GM21447 (cell line): Measurements from ENCODE around the gene PTPRN2.

Source experiments
- ATAC-seq: cut with Tn5 transposase; IDR thresholded peaks from one replicate; pipeline ENCODE4 v1.9.1; 2021; ENCODE audit not compliant: unreplicated experiment

Gene PTPRN2

DNA sequence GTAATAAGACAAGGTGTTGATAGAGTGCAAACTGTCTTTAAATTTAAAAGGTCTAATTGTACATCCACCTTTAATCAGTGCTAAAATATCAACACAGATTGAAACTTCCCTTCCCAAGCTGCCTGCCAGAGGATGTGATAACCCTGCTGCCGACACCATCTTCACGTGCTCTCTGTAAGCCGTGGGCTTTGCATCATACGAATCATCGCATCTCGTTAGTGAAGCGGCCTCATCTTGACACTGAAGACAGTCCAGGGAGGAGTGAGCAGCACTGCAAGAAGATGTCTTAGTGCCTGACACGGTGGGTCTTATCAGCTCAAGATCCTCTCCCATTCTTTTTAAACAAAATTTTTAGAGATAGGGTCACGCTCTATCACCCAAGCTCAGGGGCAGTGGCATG, 518.8 kb downstream of the PTPRN2 start:
- ATAC-seq: no peak

GRCh38 chr7:158067931-158068482, 519.6 kb downstream of the PTPRN2 start:
- ATAC-seq: no peak

- ATAC-seq: no peak
Measured at GRCh38 chr7:158067219-158067930, 520.2 kb downstream of the PTPRN2 start.

- ATAC-seq: no peak
Measured at GRCh38 chr7:158066085-158066484, 521.5 kb downstream of the PTPRN2 start.

DNA sequence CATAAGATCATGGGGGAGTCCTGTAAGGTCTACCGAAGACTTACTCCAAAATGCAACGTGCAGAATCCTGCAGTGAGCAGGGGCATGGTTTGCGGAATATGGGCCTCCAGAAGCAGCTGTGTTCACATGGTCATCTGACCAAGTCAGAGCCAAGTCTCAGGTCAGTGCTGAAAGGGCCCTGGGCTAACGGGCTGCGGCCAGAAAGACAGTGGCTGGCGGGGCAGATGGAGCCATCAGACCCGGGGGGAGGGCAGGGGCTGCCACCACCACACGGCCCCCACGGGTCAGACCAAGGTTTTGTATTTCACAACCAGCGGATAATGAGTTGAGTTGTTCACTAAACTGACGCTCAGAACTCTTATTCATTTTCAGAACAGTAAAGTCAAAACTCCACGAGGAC, 522.3 kb downstream of the PTPRN2 start:
- no peak for ATAC-seq

GRCh38 chr7:158064631-158065030, 523.0 kb downstream of the PTPRN2 start:
- ATAC-seq: no peak

DNA sequence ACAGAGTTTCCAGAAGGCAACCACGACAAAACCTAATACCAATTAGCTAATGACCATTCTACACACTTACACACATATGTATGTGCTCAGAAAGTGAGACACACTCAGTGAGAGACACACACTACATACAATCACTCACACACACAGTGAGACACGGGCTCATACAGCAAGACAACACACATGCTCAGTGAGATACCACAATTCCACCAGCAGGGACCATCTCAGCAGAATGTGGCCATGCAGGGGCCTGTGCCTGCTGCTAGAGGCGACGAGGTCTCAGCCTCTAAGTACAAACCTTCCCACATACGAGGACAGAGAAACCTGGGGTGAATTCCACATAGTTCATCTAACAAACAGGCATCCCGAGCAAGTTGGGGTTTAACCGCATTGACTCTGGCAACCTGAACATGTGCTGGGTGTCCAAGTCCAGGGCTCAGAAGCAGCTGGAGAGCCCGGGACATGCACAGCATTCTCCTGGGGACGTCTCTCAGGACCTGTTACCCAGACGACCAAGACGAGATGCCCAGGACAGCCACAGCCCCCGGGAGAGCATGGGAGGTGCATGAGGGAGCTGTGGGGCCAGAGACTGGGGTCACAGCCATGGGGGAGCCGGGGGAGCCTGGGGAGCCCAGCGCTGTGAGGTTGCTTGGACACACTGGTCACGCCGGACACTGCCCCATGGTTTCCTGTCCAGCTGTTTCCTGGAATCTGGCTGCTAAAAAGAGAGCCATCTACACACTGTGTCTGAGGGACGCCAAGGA, 523.6 kb downstream of the PTPRN2 start:
- no peak for ATAC-seq

DNA sequence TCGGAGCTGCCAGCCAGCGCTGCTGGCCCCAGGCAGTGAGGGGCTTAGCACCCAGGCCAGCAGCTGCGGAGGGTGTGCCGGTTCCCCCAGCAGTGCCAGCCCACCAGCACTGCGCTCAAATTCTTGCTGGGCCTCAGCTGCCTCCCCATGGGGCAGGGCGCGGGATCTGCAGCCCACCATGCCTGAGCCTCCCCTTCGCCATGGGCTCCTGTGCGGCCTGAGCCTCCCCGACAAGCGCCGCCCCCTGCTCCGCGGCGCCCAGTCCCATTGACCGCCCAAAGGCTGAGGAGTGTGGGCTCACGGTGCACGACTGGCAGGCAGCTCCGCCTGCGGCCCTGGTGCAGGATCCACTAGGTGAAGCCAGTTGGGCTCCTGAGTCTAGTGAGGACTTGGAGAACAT, 525.0 kb downstream of the PTPRN2 start:
- no peak for ATAC-seq

DNA sequence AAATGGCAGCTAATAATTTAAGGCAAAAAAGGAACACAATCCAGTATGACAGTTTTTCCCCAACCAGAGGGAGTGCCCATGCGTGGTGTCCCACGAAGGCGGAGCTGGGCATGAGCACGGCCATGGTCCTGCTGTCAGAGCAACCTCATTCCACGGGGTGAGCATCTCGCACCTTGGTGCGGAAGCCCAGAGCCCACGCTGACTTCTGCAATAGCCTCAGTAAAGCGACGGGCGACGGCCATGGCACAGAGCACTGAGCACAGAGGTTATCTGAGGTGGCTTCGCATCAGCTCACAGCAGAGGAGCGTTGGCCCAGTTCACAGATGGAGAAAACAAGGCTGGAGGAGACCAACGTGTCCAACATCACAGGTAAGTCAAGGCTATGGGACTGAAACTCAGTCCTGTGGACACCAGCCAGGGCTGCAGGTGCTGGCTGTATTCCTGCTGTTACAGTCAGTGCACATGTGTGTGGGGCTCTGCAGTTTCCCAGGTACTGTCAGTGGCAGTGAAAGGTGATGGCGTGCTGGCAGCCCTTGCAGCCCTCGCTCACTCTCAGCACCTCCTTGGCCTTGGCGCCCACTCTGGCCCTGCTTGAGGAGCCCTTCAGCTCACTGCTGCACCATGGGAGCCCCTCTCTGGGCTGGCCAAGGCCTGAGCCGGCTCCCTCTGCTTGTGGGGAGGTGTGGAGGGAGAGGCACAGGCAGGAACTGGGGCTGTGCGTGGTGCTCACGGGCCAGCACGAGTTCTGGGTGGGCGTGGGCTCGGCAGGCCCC, 525.6 kb downstream of the PTPRN2 start:
- ATAC-seq: no peak

GRCh38 chr7:158061026-158061630, 526.5 kb downstream of the PTPRN2 start:
- ATAC-seq: no peak

DNA sequence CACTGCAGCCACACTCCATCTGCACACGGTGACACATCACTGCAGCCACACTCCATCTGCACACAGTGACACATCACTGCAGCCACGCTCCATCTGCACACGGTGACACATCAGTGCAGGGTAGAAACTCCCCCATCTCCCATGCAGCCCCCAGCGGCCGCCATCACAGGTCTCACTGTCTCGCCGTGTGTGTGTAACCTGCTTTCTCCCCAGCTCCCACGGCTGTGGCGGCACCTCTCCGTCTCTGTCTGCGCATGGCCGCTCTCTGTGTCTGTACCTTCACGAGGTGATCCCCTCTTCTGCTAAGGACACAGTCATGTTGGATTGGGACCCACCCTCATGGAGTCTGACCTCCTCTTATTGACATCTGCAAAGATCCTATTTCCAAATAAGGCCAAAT, 527.4 kb downstream of the PTPRN2 start:
- no peak for ATAC-seq

DNA sequence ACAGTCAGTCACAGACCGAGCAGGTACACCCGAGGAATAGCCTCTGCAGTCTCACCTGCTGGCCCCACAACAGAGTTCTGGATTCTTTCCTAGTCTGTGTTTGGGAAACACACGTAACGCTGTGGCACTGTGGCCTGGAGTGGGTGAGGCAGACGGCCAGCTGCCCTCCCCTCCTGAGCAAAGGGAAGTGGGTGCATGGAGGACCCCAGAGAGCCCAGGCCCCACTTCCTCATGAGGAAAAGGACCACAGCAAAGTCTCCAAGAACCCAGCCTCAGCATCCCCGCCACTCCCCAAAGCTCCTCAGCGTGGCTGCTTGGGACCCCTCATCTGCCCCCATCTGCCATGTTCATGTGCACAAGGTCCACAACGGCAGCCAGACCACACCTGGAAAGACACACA, 530.2 kb downstream of the PTPRN2 start:
- ATAC-seq: no peak

DNA sequence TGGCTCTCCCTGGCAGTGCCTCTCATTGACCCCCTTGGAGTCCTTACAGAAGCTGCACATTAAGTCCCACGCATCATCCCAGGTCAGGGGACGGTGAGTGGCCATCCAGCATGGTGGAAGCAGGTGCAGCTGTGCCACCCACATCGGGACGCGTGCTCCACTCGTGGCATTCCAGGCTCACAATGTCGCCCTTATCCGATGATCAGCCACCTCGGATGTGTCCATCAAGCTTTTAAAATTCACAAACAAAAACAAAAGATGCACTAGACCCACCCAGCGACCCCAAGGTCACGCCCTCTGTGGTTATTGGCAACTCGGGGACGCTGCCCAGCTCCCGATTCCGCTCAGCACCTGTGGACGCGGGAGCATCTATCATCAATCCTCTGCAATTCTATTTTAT, 530.9 kb downstream of the PTPRN2 start:
- no peak for ATAC-seq

DNA sequence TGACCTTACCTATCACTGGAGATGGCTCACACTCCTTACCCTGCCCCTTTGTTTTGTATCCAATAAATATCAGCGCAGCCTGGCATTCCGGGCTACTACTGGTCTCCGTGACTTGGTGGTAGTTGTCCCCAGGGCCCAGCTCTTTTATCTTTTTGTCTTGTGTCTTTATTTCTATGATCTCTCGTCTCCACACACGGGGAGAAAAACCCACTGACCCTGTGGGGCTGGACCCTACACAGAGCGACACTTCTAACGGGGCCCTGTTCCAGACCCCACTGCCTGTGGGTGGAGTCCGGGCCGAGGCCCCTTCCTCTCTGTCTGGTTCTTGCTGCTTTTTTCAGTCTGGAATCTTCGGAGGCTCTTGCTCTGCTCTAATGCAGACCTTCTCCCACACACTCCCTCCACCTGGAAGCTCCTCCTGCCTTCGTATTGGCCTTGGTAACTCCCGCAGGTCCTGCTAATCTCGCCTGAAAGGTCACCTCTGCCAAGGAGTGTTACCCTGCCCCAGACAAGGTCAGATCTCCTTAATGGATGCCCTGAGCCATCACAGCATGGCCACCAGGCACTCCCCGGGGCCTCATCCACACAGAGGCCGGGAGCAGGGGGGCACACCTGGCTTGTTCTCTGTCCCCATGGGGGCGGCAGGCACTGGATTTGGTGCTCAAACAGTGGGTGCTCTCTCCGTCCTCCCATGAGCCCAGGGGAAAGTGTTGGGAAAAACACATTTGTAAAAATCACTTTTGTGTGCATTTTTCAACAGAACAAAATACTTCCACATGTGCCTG, 531.7 kb downstream of the PTPRN2 start:
- no peak for ATAC-seq

- no peak for ATAC-seq
Measured at GRCh38 chr7:158054611-158055010, 533.0 kb downstream of the PTPRN2 start.

DNA sequence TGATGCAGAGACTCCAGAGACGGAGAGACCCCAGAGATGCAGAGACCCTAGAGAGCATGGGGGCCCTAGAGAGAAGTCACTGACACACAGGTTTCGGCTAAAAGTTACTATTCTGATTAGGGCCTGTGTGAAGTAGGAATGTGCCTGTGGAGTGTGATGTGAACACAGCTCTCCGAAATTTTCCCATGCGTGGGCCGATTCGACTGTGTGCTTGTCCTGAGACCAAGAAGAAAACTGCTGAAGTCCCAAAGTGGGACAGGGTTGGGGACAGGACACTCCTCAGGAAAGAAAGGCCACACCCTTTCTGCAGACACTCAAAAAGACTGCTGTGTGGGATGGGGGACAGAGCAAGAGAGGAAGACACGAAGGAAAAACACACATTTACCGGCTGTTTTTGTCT, 533.5 kb downstream of the PTPRN2 start:
- ATAC-seq: no peak

GRCh38 chr7:158053183-158053915, 534.3 kb downstream of the PTPRN2 start:
- no peak for ATAC-seq

DNA sequence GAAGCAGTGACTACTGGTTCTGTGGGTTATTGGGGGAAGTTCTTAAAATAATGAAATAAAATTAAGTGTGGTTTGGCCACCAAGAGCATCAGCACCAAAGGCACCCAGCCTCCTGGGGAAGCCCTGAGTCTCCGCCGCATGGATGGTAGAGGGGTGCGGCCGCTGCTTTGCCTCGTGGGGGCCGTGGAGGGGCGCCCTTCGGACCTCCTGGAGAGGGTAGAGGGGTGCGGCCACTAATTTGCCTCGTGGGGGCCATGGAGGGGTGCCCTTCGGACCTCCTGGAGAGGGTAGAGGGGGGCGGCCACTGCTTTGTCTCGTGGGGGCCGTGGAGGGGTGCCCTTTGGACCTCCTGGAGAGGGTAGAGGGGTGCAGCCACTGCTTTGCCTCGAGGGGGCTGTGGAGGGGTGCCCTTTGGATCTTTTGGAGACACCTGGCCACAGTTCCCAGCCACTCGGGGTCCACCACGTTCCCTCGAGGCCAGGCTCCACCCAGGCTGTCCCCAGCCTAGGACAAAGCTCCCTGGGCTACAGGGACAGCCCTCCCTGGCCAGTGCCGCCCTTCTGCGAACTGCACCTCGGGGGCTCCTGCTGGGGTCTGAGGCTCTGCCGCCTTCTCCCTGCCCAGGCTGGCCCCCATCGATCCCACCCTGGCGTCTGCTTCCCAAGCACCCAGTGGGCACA, 535.1 kb downstream of the PTPRN2 start:
- ATAC-seq: no peak

DNA sequence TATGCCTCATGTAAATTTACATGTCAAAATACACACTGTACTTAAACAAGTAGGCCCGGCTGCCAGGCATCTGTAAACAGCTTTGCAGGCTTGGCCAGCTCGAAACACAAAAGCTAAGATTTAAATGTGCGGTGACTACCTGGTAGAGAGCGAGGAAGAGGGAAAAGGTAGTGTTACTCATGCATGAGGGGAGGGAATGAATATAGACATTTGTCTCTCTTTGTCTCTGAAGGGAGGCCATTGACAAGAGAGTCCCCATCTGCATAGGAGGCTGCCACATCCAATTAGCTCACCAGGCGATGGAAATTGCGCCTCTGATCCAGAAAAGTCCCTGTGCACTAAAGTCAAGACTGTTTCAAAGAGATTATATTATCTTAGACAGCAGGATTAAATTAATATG, 535.8 kb downstream of the PTPRN2 start:
- ATAC-seq: no peak
